Activated CD4-positive, alpha-beta T cell treated with anti-CD3 and anti-CD28 coated beads for 1 hour (primary cell): ENCODE measurements around the gene HES7.
"Not testable (repeated sequence)": the region's sequence is repeated elsewhere in the genome, so short reads cannot be mapped to it uniquely, and the experiment has no call there.

Experiments used
- DNase-seq: peaks from one replicate; pipeline ENCODE4 v3.0.0-alpha.2; 2020

Gene HES7

GRCh38 chr17:8123695-8124349, at the start of gene HES7:
Gene HES7 (minus strand): TSS chr17:8124106. CDS start chr17:8124084, 22 bp downstream.
- DNase-seq = no peak

GRCh38 chr17:8173056-8173870, 49.4 kb upstream of the HES7 start:
- peak; percentile 57 for DNase-seq

GRCh38 chr17:8170186-8170585, 46.3 kb upstream of the HES7 start:
- not testable (repeated sequence) for DNase-seq

- DNase-seq = no peak
These were observed 43.6 kb upstream of the HES7 start for GRCh38 chr17:8167526-8167925.

- DNase-seq = no peak
These were observed 42.8 kb upstream of the HES7 start for GRCh38 chr17:8166731-8167130.

- no peak for DNase-seq
These were observed 40.9 kb upstream of the HES7 start for GRCh38 chr17:8164815-8165131.

- no peak for DNase-seq
These were observed 40.3 kb upstream of the HES7 start for GRCh38 chr17:8163978-8164814.

GRCh38 chr17:8162997-8163977, 39.4 kb upstream of the HES7 start:
- DNase-seq = no peak

GRCh38 chr17:8162233-8162996, 38.5 kb upstream of the HES7 start, which contains the start of gene VAMP2:
Gene VAMP2 (minus strand): TSS chr17:8162948. CDS start chr17:8162879, 69 bp downstream.
- DNase-seq = peak; percentile 79

- no peak for DNase-seq
These were observed 37.7 kb upstream of the HES7 start for GRCh38 chr17:8161289-8162232.

GRCh38 chr17:8160741-8161221, 36.9 kb upstream of the HES7 start:
- no peak for DNase-seq

GRCh38 chr17:8160224-8160577, 36.3 kb upstream of the HES7 start:
- no peak for DNase-seq

- no peak for DNase-seq
These were observed 35.7 kb upstream of the HES7 start for GRCh38 chr17:8159459-8160223.

GRCh38 chr17:8159032-8159400, 35.1 kb upstream of the HES7 start:
- no peak for DNase-seq

GRCh38 chr17:8158267-8159031, 34.5 kb upstream of the HES7 start:
- DNase-seq = peak; percentile 70

GRCh38 chr17:8156246-8156992, 32.5 kb upstream of the HES7 start:
- DNase-seq = peak; percentile 100

- DNase-seq = no peak
These were observed 32.0 kb upstream of the HES7 start for GRCh38 chr17:8155996-8156245.
